Measurements from ENCODE around the gene PLEKHA6. TPM values are rescaled to one million over a fixed set of nuclear protein-coding genes. Genes with fewer than 3 reads are reported as not detected.

Gene PLEKHA6
- total RNA-seq, 1 donor from 2014 or later: 4.4 TPM

GRCh38 chr1:204186597-204186996, 173.1 kb downstream of the PLEKHA6 start:
- no peak for DNase-seq

GRCh38 chr1:204181116-204181515, 178.6 kb downstream of the PLEKHA6 start:
- DNase-seq: no peak

GRCh38 chr1:204180133-204180532, 179.6 kb downstream of the PLEKHA6 start:
- DNase-seq: peak; percentile 34

- no peak for DNase-seq
Measured at GRCh38 chr1:204178487-204179281, 181.0 kb downstream of the PLEKHA6 start.

- no peak for DNase-seq
Measured at GRCh38 chr1:204177133-204177532, 182.6 kb downstream of the PLEKHA6 start.

- no peak for DNase-seq
Measured at GRCh38 chr1:204176049-204176448, 183.7 kb downstream of the PLEKHA6 start.

DNA sequence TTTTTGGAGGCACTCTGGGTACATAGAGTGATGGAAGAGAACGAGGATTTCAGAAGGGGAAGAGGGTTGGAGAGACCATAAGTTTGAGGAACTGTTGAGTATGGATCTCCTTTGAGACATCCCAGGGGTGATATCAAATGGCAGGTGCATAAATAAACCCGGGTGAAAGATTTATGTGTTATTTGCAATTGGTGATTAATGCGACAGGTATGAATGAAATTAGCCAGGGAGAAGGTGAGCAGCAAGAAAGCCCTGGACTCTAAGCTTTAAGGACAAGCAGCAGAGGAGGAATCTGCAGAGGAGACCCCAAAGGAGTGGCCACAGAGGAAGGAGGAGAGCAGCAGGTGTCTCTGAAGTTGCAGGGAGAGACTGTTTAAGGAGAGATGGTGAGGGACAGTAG, 184.8 kb downstream of the PLEKHA6 start:
- no peak for DNase-seq

GRCh38 chr1:204172404-204173029, 187.2 kb downstream of the PLEKHA6 start:
- no peak for DNase-seq

DNA sequence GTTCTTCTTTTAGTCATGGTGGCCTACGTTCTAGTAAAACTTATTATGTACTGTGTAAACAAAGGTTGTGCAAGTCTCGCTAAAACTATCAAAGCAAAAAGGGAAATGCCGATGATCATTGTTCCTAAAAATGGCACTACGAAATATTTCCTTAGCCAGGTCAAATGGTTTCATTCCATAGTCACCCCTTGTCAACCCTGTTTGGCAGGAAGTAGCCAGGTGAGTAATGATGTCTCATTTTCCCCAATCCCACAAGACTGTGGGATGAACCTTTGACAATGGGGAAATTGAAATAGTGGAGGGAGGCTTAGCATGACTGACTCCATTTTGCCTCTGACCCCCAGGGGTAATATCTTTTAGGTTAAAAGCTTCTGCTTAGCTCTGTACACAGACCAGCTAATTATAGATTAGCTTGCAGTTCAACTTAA, 188.0 kb downstream of the PLEKHA6 start:
- no peak for DNase-seq

GRCh38 chr1:204170494-204171155, 189.1 kb downstream of the PLEKHA6 start:
- no peak for DNase-seq

DNA sequence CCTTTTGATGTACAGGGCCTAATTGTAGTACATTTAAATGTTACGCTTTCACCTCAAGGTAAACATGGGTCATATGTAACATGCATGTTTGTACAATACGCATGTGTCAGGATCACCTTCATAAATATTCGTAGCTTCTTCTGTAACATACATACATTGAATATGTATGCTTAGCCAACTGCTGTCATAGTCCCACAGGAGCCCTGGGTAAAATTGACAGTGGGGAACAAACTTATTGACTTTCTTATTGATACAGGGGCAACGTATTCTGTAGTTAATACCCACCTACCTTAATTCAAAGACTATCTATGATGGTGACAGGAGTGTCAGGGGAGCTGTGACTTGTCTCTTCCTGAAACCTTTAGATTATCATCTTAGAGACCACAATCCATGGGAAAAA, 189.9 kb downstream of the PLEKHA6 start:
- no peak for DNase-seq

Small RNA genes lying within 50 kb of the gene (small RNA-seq; reads per million reads assigned to genes)
- not detected for gene AL606489.2 (ENCODE audit: low replicate concordance)

Other genes with a start within 250 kb of the PLEKHA6 start
- 14.7 TPM for gene ETNK2, start 207.9 kb downstream of the PLEKHA6 start, total RNA-seq
- gene REN, start 193.6 kb downstream of the PLEKHA6 start, total RNA-seq: not detected
- gene KISS1, start 163.4 kb downstream of the PLEKHA6 start, total RNA-seq: not detected
- gene GOLT1A, start 145.9 kb downstream of the PLEKHA6 start, total RNA-seq: not detected
- gene PPP1R15B, start 51.9 kb upstream of the PLEKHA6 start, total RNA-seq: 45.1 TPM
- 32.3 TPM for gene PIK3C2B, start 134.9 kb upstream of the PLEKHA6 start, total RNA-seq
- 75.3 TPM for gene MDM4, start 156.5 kb upstream of the PLEKHA6 start, total RNA-seq